Stimulated activated CD8-positive, alpha-beta memory T cell treated with anti-CD3 and anti-CD28 coated beads, Interleukin-7, amount 100 ng/mL, for 24 hours (primary cell): ENCODE measurements around the gene MPHOSPH6.
"Not testable (repeated sequence)": the region's sequence is repeated elsewhere in the genome, so short reads cannot be mapped to it uniquely, and the experiment has no call there.

Experiments
- DNase-seq: peaks from one replicate; pipeline ENCODE4 v3.0.0-alpha.2; 2020; ENCODE audit warnings: low read depth

The MPHOSPH6 gene

DNA sequence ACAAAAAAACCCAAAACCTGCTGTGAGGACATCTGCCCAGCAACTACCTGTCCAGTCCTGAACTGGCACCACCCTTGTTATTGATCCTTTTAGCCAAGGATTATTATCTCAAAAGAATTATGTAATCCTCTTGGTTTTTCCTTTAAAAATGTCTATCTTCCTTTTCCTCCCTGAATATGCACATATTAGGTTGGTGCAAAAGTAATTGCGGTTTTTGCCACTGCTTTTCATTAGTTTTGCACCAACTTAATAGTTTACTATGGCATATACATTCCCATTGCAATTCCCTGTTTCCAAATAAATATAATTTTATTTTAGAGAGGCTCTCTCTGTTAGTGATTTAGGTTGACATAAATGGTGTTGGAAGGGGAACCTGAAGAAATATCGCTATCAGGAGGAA is 51.3 kb downstream of the MPHOSPH6 start:
- no peak for DNase-seq

DNA sequence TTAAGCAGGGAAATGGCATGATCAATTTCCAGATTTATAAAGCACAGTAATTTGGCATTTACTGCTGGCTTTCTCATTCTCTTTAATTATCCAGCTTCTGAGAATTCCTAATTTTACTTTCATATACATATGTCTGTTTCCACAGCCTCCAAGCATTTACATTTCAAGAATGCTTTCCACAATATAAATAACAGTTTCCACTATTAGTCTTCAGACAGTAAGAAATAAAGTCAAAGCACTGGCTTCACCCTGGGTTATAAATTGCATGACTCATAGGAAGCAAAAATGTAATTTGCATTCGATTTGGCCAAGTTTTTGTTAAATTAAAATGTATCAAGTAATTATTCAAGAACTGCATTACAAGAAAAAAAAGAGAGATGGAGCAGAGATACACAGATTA is 53.5 kb downstream of the MPHOSPH6 start:
- no peak for DNase-seq

DNA sequence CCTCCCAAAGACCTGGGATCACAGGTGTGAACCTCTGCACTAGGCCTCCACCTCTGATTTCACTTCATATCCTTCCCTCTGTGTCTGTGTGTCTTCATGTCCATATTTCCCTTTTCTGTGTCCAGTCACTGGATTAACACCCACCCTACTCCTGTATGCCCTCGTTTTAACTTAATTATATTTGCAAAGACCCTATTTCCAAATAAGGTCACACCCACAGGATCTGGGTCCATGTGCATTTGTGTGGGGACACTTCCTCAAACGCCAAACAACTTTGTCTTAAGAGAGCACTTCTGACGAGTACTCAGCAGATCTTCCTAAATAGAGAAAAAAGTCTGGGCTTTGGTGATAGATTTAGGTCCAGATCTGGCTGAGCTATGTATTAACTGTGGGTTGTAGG is 56.3 kb downstream of the MPHOSPH6 start:
- no peak for DNase-seq

DNA sequence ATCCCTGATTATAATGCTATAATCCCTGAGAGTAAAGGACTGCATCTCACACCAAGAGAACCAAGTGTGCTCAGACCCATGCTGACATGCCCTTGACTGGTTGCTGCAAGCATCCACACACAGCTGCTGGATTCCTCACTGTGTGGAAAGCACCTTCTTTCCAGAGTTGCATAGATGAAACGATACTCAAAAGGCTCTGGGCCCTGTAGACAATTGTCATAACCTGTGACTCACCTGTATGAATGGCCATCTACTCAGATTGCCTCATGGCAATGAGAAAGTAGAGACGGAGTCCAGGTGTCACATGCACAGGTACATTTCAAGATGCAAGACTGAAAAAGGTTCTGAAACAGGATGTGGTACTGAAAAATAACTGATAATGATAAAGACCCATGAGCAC is 58.1 kb downstream of the MPHOSPH6 start:
- no peak for DNase-seq

DNA sequence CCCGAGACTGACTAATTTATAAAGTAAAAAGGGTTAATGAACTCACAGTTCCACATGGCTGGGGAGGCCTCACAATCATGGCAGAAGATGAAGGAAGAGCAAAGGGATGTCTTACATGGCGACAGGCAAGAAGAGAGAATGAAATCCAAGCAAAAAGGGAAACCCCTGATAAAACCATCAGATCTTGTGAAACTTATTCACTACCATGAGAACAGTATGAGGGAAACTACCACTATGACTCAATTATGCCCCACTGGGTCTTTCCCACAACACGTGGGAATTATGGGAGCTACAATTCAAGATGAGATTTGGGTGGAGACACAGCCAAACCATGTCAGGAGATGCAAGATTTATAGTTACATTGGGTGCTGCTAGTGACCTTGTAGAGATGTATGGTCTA is 60.8 kb downstream of the MPHOSPH6 start:
- DNase-seq, result not testable (repeated sequence)

DNA sequence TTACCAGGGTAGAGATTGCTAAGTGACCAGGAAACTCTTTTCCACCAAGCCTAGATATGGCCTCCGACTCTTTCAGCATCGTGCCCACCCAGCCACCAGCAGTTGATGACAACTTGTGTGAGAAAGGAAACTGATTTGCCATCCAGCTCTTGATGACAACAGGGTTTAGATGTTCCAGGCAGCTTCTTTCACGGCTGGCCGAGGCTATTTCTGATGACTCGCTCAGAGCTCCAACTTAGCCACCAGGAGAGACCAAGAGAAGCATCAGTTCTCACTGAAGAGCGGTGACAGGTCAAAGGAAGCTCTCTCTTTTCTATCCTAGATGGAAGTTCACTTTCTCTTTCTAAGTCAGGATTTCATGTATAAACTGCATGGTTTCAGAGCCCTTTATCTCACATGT is 61.2 kb downstream of the MPHOSPH6 start:
- DNase-seq, result no peak

DNA sequence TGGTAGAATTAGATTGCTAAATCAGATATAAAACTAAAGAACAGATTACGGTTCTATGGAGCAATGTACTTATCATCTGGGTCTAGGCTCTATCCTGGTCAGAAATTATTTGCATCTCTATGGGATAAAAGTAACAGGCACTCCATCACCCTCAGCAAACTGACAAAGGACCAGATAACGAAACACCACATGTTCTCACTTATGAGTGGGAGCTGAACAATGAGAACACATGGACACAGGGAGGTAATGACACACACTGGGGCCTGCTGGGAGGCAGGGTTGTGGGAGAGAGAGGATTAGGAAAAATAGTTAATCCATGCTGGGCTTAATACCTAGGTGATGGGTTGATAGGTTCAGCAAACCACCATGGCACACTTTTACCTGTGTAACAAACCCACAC is 61.9 kb downstream of the MPHOSPH6 start:
- DNase-seq, result no peak

DNA sequence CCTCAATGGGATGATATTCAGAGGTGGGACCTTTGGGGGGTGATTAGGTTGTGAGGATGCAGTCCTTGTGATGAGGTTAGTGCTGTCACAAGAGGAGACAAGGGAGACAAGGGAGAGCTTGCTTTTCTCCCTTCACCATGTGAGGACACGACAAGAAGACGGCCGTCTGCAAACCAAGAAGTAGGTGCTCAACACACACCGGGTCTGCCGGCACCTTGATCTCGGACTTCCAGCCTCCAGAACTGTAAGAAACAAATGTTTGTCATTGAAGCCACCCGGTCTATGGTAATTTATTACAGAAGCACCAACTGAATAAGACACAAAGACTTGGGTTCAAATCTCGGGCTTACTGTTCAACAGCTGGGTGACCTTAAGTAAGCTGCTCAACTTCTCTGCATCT is 64.9 kb downstream of the MPHOSPH6 start:
- DNase-seq, result no peak
